Lower leg skin (tissue), 3 donors: ENCODE data around the gene FLT3.

Source experiments
- CTCF ChIP-seq, 3 donors: fragments of 450-650 bp; IDR thresholded peaks; one replicate each; pipeline ENCODE4 v1.5.1; 2016; ENCODE audit warnings: antibody characterized with exemption in 3 of 3, mild to moderate bottlenecking in 3 of 3, moderate library complexity in 2 of 3
- POLR2A ChIP-seq, 2 donors: fragments of 450-650 bp; IDR thresholded peaks; one replicate each; pipeline ENCODE4 v1.6.1; 2016 to 2017; ENCODE audit warnings: antibody characterized with exemption in 2 of 2, mild to moderate bottlenecking in 1 of 2, moderate library complexity in 1 of 2

GRCh38 chr13:27980280-27980998 lies 119.9 kb downstream of the FLT3 start:
- TF ChIP-seq CTCF (IDR thresholded peaks at IDR 0.05) (no peak), POLR2A (IDR thresholded peaks at IDR 0.05) (no peak)
